Esophagus (tissue), 2 donors: ENCODE measurements around the gene PELI2. TPM values are rescaled to one million over a fixed set of nuclear protein-coding genes. Genes with fewer than 3 reads are reported as not detected.

ENCODE experiments used
- H3K27ac ChIP-seq, 2 donors: one replicate each; pipeline ENCODE4 v1.5.1; 2013; ENCODE audit warnings: low read depth in 2 of 2, mild to moderate bottlenecking in 2 of 2, inconsistent platforms in 1 of 2, low read length in 1 of 2, moderate library complexity in 1 of 2
- H3K27me3 ChIP-seq, 2 donors: one replicate each; pipeline ENCODE4 v1.6.1; 2013; ENCODE audit warnings: low read length in 2 of 2, control low read depth in 1 of 2, mild to moderate bottlenecking in 1 of 2; ENCODE audit not compliant: insufficient read depth in 2 of 2, control insufficient read depth in 1 of 2
- H3K36me3 ChIP-seq, 2 donors: one replicate each; pipeline ENCODE4 v1.6.1; 2013; ENCODE audit warnings: low read length in 1 of 2; ENCODE audit not compliant: control insufficient read depth in 2 of 2, insufficient read depth in 2 of 2
- H3K4me1 ChIP-seq, 2 donors: one replicate each; pipeline ENCODE4 v1.6.1; 2013; ENCODE audit warnings: low read length in 1 of 2; ENCODE audit not compliant: control insufficient read depth in 2 of 2, insufficient read depth in 2 of 2
- H3K4me3 ChIP-seq, 2 donors: one replicate each; pipeline ENCODE4 v1.5.1; 2013; ENCODE audit warnings: low read length in 2 of 2, mild to moderate bottlenecking in 2 of 2, low read depth in 1 of 2, moderate library complexity in 1 of 2
- H3K9me3 ChIP-seq, 2 donors: one replicate each; pipeline ENCODE4 v1.6.1; 2013; ENCODE audit warnings: mild to moderate bottlenecking in 2 of 2, low read depth in 1 of 2, low read length in 1 of 2, moderate library complexity in 1 of 2; ENCODE audit not compliant: control insufficient read depth in 2 of 2, insufficient read depth in 1 of 2
- WGBS, 2 donors: extraction: QIAGEN DNeasy Blood & Tissue Kit; methylation state at CpG; one replicate each; pipeline ENCODE4 v1.1.7; 2013; 5-methylcytosine and 5-hydroxymethylcytosine counted together
- polyA plus RNA-seq, 2 donors: library from polyadenylated mRNA; stranded (reverse); fragments of 200-250 nt; gene quantifications; one replicate each; pipeline ENCODE4 v1.2.3, GENCODE V29; 2013
- donor health status: healthy with polysubstance abuse.
- donor health status: Bipolar disorder and iron deficiency.

Gene PELI2
- polyA plus RNA-seq, 2 donors = 0.86 to 1.4 TPM

- H3K27ac ChIP-seq = no peak overlapping the region
- H3K4me1 ChIP-seq = peaks cover 0 to 3% of the 10 kb centered on the region in 2 donors
- no peak overlapping the region for H3K4me3 ChIP-seq
- no peaks in the 10 kb centered on the region for H3K9me3 ChIP-seq
- 90 to 93% methylated on average over 8 of the region's 8 CpGs for WGBS, 2 donors
- peaks cover 2 to 3% of the 10 kb centered on the region in 2 donors for H3K36me3 ChIP-seq
- H3K27me3 ChIP-seq = no peaks in the 10 kb centered on the region
Observed at GRCh38 chr14:56270921-56271320, 152.7 kb downstream of the PELI2 start.

- H3K27ac ChIP-seq = no peak overlapping the region
- H3K36me3 ChIP-seq = peaks cover 2 to 3% of the 10 kb centered on the region in 2 donors
- WGBS, 2 donors = 76 to 80% methylated on average over 5 of the region's 5 CpGs
- no peaks in the 10 kb centered on the region for H3K9me3 ChIP-seq
- no peak overlapping the region for H3K4me3 ChIP-seq
- no peaks in the 10 kb centered on the region for H3K27me3 ChIP-seq
- peaks cover 0 to 3% of the 10 kb centered on the region in 2 donors for H3K4me1 ChIP-seq
Observed at GRCh38 chr14:56271970-56272369, 153.8 kb downstream of the PELI2 start.

- no peak overlapping the region for H3K27ac ChIP-seq
- H3K27me3 ChIP-seq = no peaks in the 10 kb centered on the region
- no peaks in the 10 kb centered on the region for H3K9me3 ChIP-seq
- H3K36me3 ChIP-seq = peaks cover 2 to 3% of the 10 kb centered on the region in 2 donors
- WGBS, 2 donors = 84 to 87% methylated on average over 3 of the region's 3 CpGs
- H3K4me3 ChIP-seq = no peak overlapping the region
- peaks cover 0 to 3% of the 10 kb centered on the region in 2 donors for H3K4me1 ChIP-seq
Observed at GRCh38 chr14:56273155-56273554, 154.9 kb downstream of the PELI2 start.

- Histone ChIP-seq H3K36me3 (peaks cover 0 to 3% of the 10 kb centered on the region in 2 donors), H3K27me3 (no peaks in the 10 kb centered on the region), H3K4me3 (no peak overlapping the region), H3K9me3 (no peaks in the 10 kb centered on the region), H3K4me1 (peaks cover 0 to 3% of the 10 kb centered on the region in 2 donors), H3K27ac (no peak overlapping the region)
- 72 to 83% methylated on average over 6 of the region's 6 CpGs for WGBS, 2 donors
Observed at GRCh38 chr14:56273951-56274350, 155.7 kb downstream of the PELI2 start.

- 61% methylated on average over 1 of the region's 1 CpG for WGBS, 2 donors
- no peak overlapping the region for H3K4me3 ChIP-seq
Observed at GRCh38 chr14:56274556-56274955, 156.3 kb downstream of the PELI2 start.

GRCh38 chr14:56276108-56276507 is 157.9 kb downstream of the PELI2 start:
- Histone ChIP-seq H3K9me3 (no peaks in the 10 kb centered on the region), H3K27ac (no peak overlapping the region), H3K36me3 (peaks cover 0 to 3% of the 10 kb centered on the region in 2 donors), H3K4me1 (peaks cover 0 to 3% of the 10 kb centered on the region in 2 donors), H3K4me3 (no peak overlapping the region), H3K27me3 (no peaks in the 10 kb centered on the region)
- 86 to 87% methylated on average over 5 of the region's 5 CpGs for WGBS, 2 donors

More at GRCh38 chr14:56274556-56274955, 156.3 kb downstream of the PELI2 start:
- peaks cover 0 to 3% of the 10 kb centered on the region in 2 donors for H3K36me3 ChIP-seq
- no peaks in the 10 kb centered on the region for H3K9me3 ChIP-seq
- H3K4me1 ChIP-seq = peaks cover 0 to 3% of the 10 kb centered on the region in 2 donors
- no peaks in the 10 kb centered on the region for H3K27me3 ChIP-seq
- H3K27ac ChIP-seq = no peak overlapping the region

GRCh38 chr14:56278383-56278782 is 160.2 kb downstream of the PELI2 start:
- H3K9me3 ChIP-seq = no peaks in the 10 kb centered on the region

GRCh38 chr14:56280843-56281242 is 162.6 kb downstream of the PELI2 start:
- Histone ChIP-seq H3K9me3 (no peaks in the 10 kb centered on the region), H3K4me3 (no peak overlapping the region), H3K36me3 (no peaks in the 10 kb centered on the region), H3K27ac (no peak overlapping the region), H3K27me3 (no peaks in the 10 kb centered on the region), H3K4me1 (no peaks in the 10 kb centered on the region)
- 94 to 98% methylated on average over 2 of the region's 2 CpGs for WGBS, 2 donors

More at GRCh38 chr14:56278383-56278782, 160.2 kb downstream of the PELI2 start:
- no peak overlapping the region for H3K27ac ChIP-seq
- peaks cover 0 to 3% of the 10 kb centered on the region in 2 donors for H3K36me3 ChIP-seq
- H3K27me3 ChIP-seq = no peaks in the 10 kb centered on the region
- WGBS, 2 donors = 81 to 90% methylated on average over 1 of the region's 1 CpG
- peaks cover 0 to 3% of the 10 kb centered on the region in 2 donors for H3K4me1 ChIP-seq
- H3K4me3 ChIP-seq = no peak overlapping the region

- Histone ChIP-seq H3K4me3 (no peak overlapping the region), H3K9me3 (no peaks in the 10 kb centered on the region), H3K4me1 (no peaks in the 10 kb centered on the region), H3K36me3 (no peaks in the 10 kb centered on the region), H3K27me3 (no peaks in the 10 kb centered on the region), H3K27ac (no peak overlapping the region)
- 97 to 99% methylated on average over 2 of the region's 2 CpGs for WGBS, 2 donors
Observed at GRCh38 chr14:56282179-56282578, 164.0 kb downstream of the PELI2 start.

GRCh38 chr14:56284641-56285040 is 166.4 kb downstream of the PELI2 start:
- no peak overlapping the region for H3K4me3 ChIP-seq
- 93 to 100% methylated on average over 1 of the region's 1 CpG for WGBS, 2 donors
- no peaks in the 10 kb centered on the region for H3K9me3 ChIP-seq
- H3K27me3 ChIP-seq = no peaks in the 10 kb centered on the region
- no peaks in the 10 kb centered on the region for H3K36me3 ChIP-seq
- no peaks in the 10 kb centered on the region for H3K4me1 ChIP-seq
- no peak overlapping the region for H3K27ac ChIP-seq
